HG03575 (cell line): ENCODE measurements around the gene PKDREJ.
"Not testable (repeated sequence)": the region's sequence is repeated elsewhere in the genome, so short reads cannot be mapped to it uniquely, and the experiment has no call there.

Source experiments
- ATAC-seq: cut with Tn5 transposase; IDR thresholded peaks from one replicate; pipeline ENCODE4 v1.9.1; 2021; ENCODE audit not compliant: unreplicated experiment, insufficient number of reproducible peaks, low FRiP score; ENCODE audit errors: extremely low read depth

PKDREJ gene

DNA sequence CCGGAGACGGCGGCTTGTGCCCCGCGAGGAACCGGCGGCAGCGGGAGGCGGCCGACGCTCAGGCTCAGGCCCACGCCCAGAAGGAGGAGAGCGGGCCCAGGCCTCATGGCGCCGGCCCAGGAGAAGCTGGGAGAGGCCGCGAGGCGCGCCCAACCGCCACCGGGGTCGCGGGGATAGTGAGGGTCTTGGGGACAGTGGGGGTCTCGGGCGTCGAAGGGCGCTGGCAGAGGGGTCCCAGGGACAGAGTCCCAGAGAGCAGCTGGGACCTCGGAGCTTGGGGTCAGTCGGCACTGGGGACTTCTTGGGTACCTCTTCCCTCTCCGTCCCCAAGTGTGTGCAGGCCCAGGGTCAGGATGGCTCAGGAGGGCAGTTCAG is at the start of gene PKDREJ:
Gene PKDREJ, minus strand, starts transcription at position 128 of the 375 bp plus-strand sequence. Its CDS starts 21 bp downstream, at position 107.
- no peak for ATAC-seq

- not testable (repeated sequence) for ATAC-seq
Measured at GRCh38 chr22:46312848-46313247, 49.7 kb upstream of the PKDREJ start.

GRCh38 chr22:46312056-46312455 is 48.9 kb upstream of the PKDREJ start:
- ATAC-seq, result no peak

DNA sequence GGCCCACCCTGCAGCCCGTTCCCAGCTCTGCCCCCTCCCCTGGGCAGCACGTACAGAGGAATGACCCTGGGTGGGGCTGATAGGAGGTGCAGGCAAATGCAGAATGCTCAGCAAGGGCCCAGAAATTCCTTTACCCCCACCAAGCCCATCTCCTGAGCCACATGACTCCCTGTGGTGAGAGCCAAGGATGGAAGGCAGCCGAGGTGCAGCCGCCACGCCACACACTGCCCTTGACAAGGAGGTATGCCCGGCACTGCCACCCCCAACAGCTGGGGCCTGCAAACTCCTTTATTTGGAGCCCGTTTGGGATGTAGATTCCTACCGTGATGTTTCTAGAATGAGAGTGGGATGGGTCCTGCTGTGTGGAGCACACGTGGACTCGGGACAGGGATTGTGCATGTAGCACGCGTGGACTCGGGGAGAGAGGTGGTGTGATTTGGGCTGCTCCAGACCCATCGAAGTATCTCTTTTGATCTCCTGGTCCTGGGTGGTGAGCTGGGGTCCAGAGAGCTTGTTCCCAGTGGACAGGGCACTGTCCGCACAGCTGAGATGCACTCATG is 46.5 kb upstream of the PKDREJ start:
- no peak for ATAC-seq

GRCh38 chr22:46308283-46308988 is 45.3 kb upstream of the PKDREJ start:
- ATAC-seq, result no peak

GRCh38 chr22:46303347-46303965 is 40.3 kb upstream of the PKDREJ start:
- ATAC-seq, result no peak

DNA sequence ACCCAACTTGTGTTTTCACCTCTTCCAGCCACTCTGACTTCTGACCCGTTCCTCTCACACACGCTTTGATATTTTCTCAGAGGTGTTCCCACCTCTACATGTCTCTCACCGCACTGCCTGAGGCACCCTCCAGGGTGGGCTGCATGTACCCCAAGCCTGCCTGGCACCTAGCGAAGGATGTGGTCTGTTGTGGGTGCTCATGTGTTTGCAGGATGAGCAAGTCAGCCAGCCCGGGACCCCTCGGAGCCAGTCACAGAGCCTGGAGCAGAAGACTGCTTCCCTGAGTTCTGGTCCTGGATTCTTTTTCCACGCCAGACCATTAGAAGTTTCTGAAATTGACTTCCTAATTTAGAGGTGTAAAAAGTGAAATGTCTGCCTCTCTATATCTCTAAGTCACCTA is 37.3 kb upstream of the PKDREJ start:
- ATAC-seq, result no peak

- no peak for ATAC-seq
Measured at GRCh38 chr22:46299101-46299500, 36.0 kb upstream of the PKDREJ start.

GRCh38 chr22:46297151-46297812 is 34.1 kb upstream of the PKDREJ start:
- ATAC-seq, result no peak

GRCh38 chr22:46296257-46297150 is 33.4 kb upstream of the PKDREJ start, which contains the start of gene GTSE1:
Gene GTSE1, plus strand, starts transcription at chr22:46296870. Its CDS starts 531 bp downstream, at chr22:46297401.
- peak; percentile 58 for ATAC-seq

DNA sequence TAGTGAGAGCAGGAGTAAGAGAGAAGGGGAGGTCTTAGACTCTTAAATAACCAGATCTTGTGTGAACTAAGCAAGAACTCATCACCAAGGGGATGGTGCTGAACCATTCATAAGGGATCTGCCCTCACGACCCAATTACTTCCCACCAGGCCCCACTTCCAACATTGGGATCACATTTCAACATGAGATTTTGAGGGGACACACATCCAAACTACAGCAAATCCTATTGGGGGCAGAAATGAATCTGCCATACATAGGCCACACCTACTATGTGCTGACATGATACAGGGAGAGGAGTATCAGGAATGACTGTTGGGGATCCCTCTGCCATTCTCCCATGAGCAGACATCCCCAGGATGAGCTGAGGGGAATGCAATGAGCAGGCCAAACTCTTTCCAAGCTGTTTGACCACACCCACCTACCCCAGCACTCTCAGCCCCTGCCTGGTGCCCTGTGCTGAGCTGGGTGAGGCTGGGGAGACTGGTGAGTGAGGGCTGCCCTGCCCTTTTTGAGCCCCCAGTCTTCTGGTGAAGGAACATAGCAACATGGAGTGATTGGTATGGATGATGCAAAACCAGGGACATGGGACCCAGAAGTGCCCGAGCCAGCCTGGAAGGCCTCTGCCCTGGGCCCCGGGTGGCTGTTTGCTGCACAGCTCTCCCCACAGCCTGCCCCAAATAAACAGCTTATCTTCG is 32.3 kb upstream of the PKDREJ start:
- no peak for ATAC-seq

DNA sequence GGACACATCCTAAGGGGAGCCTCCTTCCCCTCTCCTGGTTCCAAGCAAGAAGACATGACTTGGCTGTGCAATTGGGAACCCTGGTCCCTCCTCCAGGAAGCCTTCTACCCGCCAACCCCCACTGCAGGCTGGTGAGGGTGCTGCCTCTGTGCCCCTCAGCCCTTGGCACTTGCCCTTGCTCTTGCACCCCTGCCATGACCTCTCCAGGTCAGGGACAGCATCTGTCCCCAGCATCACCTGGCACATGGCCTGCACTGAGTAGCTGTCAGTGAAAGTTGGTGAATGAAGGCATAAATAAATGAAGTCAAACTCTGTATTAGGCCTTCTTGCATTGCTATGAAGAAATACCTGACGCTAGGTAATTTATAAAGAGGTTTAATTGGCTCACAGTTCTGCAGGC is 31.6 kb upstream of the PKDREJ start:
- no peak for ATAC-seq

GRCh38 chr22:46293577-46294260 is 30.6 kb upstream of the PKDREJ start:
- ATAC-seq, result no peak

DNA sequence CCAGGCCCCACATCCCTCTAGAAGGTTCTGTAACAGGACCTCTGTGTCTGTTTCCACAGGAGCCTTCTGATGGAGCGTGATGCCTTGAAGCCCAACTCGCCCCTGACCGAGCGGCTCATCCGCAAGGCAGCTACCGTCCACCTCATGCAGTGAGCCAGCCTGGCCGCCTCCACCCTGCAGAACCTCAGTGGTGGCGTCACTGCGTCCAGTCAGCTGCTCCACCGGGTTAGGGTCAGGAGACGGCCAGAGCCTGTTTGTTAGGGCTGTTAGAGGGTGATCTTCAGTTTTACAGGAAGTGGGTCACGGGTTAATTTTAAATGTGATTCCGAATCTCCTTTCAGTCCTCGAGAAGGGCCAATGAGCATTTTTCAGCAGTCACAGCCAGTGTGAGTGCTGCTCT is 29.6 kb upstream of the PKDREJ start:
- ATAC-seq, result no peak

GRCh38 chr22:46292173-46292572 is 29.0 kb upstream of the PKDREJ start:
- ATAC-seq, result no peak

- no peak for ATAC-seq
Measured at GRCh38 chr22:46290843-46291785, 28.0 kb upstream of the PKDREJ start.
